Liver (tissue), 9 donors: ENCODE measurements around the gene DNM3. TPM values are rescaled to one million over a fixed set of nuclear protein-coding genes. Genes with fewer than 3 reads are reported as not detected.

Source experiments
- DNase-seq: peaks from one replicate; pipeline ENCODE4 v3.0.0-alpha.2; 2017; ENCODE audit warnings: low spot score
- H3K27ac ChIP-seq, 2 donors: one replicate each; pipeline ENCODE4 v1.7.0; 2013; ENCODE audit warnings: inconsistent platforms in 2 of 2, low read length in 2 of 2, control low read depth in 1 of 2, low read depth in 1 of 2, mild to moderate bottlenecking in 1 of 2
- H3K27me3 ChIP-seq, 4 donors: one replicate each; pipeline versions ENCODE4 v1.6.1 to v1.7.0; 2013; ENCODE audit warnings: low read length in 3 of 4, inconsistent platforms in 1 of 4, mild to moderate bottlenecking in 1 of 4, moderate library complexity in 1 of 4; ENCODE audit not compliant: control insufficient read depth in 4 of 4, insufficient read depth in 4 of 4
- H3K36me3 ChIP-seq, 4 donors: one replicate each; pipeline versions ENCODE4 v1.6.1 to v1.7.0; 2013; ENCODE audit warnings: low read length in 3 of 4, mild to moderate bottlenecking in 3 of 4, low read depth in 1 of 4, moderate library complexity in 1 of 4; ENCODE audit not compliant: control insufficient read depth in 4 of 4, insufficient read depth in 3 of 4
- H3K4me1 ChIP-seq, 4 donors: one replicate each; pipeline versions ENCODE4 v1.6.1 to v1.7.0; 2013; ENCODE audit warnings: low read length in 3 of 4, mild to moderate bottlenecking in 3 of 4, moderate library complexity in 1 of 4; ENCODE audit not compliant: control insufficient read depth in 4 of 4, insufficient read depth in 4 of 4
- H3K4me3 ChIP-seq, 3 donors: one replicate each; pipeline versions ENCODE4 v1.6.1 to v1.7.0; 2013; ENCODE audit warnings: low read length in 3 of 3, control low read depth in 1 of 3, low read depth in 1 of 3, mild to moderate bottlenecking in 1 of 3
- H3K9ac ChIP-seq, 2 donors: one replicate each; pipeline ENCODE4 v1.7.0; 2013; ENCODE audit warnings: low read length in 2 of 2, mild to moderate bottlenecking in 2 of 2, moderate library complexity in 2 of 2, control low read depth in 1 of 2, low read depth in 1 of 2
- H3K9me3 ChIP-seq, 4 donors: one replicate each; pipeline versions ENCODE4 v1.6.1 to v1.7.0; 2013; ENCODE audit warnings: low read length in 3 of 4; ENCODE audit not compliant: control insufficient read depth in 4 of 4
- EGR1 ChIP-seq, 2 donors: IDR thresholded peaks; 2 replicates each; pipeline ENCODE4 v1.6.1; 2016 to 2018; ENCODE audit warnings: antibody characterized with exemption in 2 of 2, low read depth in 2 of 2
- FOXA1 ChIP-seq: IDR thresholded peaks from 2 replicates; pipeline ENCODE4 v1.6.1; 2016; ENCODE audit warnings: antibody characterized with exemption
- FOXA2 ChIP-seq: IDR thresholded peaks from 2 replicates; pipeline ENCODE4 v1.6.1; 2016; ENCODE audit warnings: antibody characterized with exemption
- GABPA ChIP-seq, 2 donors: IDR thresholded peaks in 1 of 2; conservative IDR thresholded peaks in 1 of 2; 2 replicates each; pipeline ENCODE4 v1.6.1; 2016; ENCODE audit warnings: antibody characterized with exemption in 2 of 2, mild to moderate bottlenecking in 1 of 2, moderate library complexity in 1 of 2
- HNF4A ChIP-seq, 2 donors: conservative IDR thresholded peaks; 2 replicates each; pipeline ENCODE4 v1.6.1; 2016; ENCODE audit warnings: antibody characterized with exemption in 2 of 2, mild to moderate bottlenecking in 2 of 2
- HNF4G ChIP-seq: IDR thresholded peaks from 2 replicates; pipeline ENCODE4 v1.6.1; 2016; ENCODE audit warnings: antibody characterized with exemption
- JUND ChIP-seq, 2 donors: IDR thresholded peaks; 2 replicates each; pipeline ENCODE4 v1.6.1; 2016; ENCODE audit warnings: antibody characterized with exemption in 2 of 2
- NR2F2 ChIP-seq: IDR thresholded peaks from 2 replicates; pipeline ENCODE4 v1.6.1; 2016; ENCODE audit warnings: antibody characterized with exemption
- RAD21 ChIP-seq, 2 donors: IDR thresholded peaks; 2 replicates each; pipeline ENCODE4 v1.6.1; 2016; ENCODE audit warnings: antibody characterized with exemption in 2 of 2, mild to moderate bottlenecking in 2 of 2
- RXRA ChIP-seq, 2 donors: IDR thresholded peaks; 2 replicates each; pipeline ENCODE4 v1.6.1; 2017 to 2018; ENCODE audit warnings: antibody characterized with exemption in 2 of 2, mild to moderate bottlenecking in 1 of 2
- SP1 ChIP-seq: IDR thresholded peaks from 2 replicates; pipeline ENCODE4 v1.6.1; 2018; ENCODE audit warnings: antibody characterized with exemption, mild to moderate bottlenecking
- TAF1 ChIP-seq: conservative IDR thresholded peaks from 2 replicates; pipeline ENCODE4 v1.6.1; 2016; ENCODE audit warnings: antibody characterized with exemption, mild to moderate bottlenecking
- YY1 ChIP-seq: IDR thresholded peaks from 2 replicates; pipeline ENCODE4 v1.6.1; 2016; ENCODE audit warnings: antibody characterized with exemption, mild to moderate bottlenecking
- WGBS: extraction: QIAGEN DNeasy Blood & Tissue Kit; methylation state at CpG from one replicate; pipeline ENCODE4 v1.1.7; 2013; 5-methylcytosine and 5-hydroxymethylcytosine counted together
- polyA plus RNA-seq, 2 donors: library from polyadenylated mRNA; stranded (reverse) in 1 of 2; unstranded in 1 of 2; fragments of 200-250 nt in 1 of 2; fragments of >200 nt in 1 of 2; fragmentation: Nextera tagmentation in 1 of 2; extraction: Ambion mirVana in 1 of 2; gene quantifications; one replicate each; pipeline versions ENCODE4 v1.2.1 to v1.2.3, GENCODE V29; 2013 to 2015
- total RNA-seq, 2 donors: library from RNA; depleted of rRNA; stranded (reverse); fragments of >200 nt; gene quantifications; one replicate each; pipeline ENCODE4 v1.2.3, GENCODE V29; 2014
- TF ChIP-seq, protein P1 (sequence below): IDR thresholded peaks from 2 replicates; pipeline ENCODE4 v1.6.1; 2016; ENCODE audit warnings: antibody characterized with exemption
- TF ChIP-seq, protein P2 (sequence below): IDR thresholded peaks from 2 replicates; pipeline ENCODE4 v1.6.1; 2016; ENCODE audit warnings: antibody characterized with exemption
- TF ChIP-seq, protein P3 (sequence below): IDR thresholded peaks from 2 replicates; pipeline ENCODE4 v1.6.1; 2016; ENCODE audit warnings: antibody characterized with exemption, mild to moderate bottlenecking
- TF ChIP-seq, protein P4 (sequence below): IDR thresholded peaks from 2 replicates; pipeline ENCODE4 v1.6.1; 2016; ENCODE audit warnings: antibody characterized with exemption
- TF ChIP-seq, protein P5 (sequence below): fragments of 150-350 bp; IDR thresholded peaks from 2 replicates; pipeline ENCODE4 v1.5.1; 2017; ENCODE audit warnings: improper control_type of control experiment, low read depth, low read length; ENCODE audit not compliant: missing input control
- donor health status: healthy.
- donor health status: healthy.
- donor health status: healthy.
- donor health status: healthy.
- donor health status: healthy.

DNM3 gene
- total and polyA plus RNA-seq, 4 donors, result 0.08 to 3.2 (median 1.0) TPM

DNA sequence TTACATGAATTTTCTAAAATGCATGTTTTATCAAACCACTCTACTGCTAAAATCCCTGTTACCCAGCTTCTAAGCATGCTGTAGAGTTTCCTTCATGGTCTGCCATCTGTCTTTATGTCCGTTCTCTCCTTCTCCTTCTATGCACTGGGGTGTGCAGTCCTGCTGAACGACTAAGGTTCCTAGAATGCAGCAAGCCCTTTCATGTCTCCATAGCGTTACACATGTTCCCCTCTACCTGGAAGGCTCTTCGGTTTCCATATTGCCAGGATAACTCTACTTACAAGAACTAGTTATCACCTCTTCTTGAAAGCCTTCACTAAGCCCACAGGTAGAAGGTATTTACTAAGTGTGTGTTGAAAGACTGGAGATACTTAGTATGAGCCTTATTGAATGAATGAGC lies 22.2 kb downstream of the DNM3 start:
- WGBS, result 91% methylated on average over 4 of the region's 4 CpGs

DNA sequence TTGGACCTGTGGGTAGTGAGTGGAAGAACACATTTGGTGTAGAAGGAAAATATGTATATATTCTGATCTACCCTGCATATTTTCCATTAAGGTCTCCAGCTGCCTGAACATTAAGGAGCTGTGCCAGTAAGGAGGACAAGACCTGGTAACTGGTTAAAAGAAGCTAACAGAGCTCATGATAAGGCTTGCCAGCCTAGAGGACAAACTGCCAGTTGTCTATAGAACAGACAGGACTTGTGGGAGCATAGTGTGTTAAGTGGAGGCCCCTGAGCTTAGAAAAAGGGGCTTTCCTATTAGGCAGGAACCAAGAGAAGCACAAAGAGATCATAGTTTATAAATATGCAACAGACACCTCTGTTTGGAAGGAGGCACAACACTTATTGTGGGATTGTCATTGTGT lies 23.0 kb downstream of the DNM3 start:
- Histone ChIP-seq H3K4me3 (no peak overlapping the region), H3K9ac (no peak overlapping the region), H3K27me3 (no peaks in the 10 kb centered on the region), H3K27ac (no peak overlapping the region), H3K9me3 (no peaks in the 10 kb centered on the region), H3K36me3 (no peaks in the 10 kb centered on the region), H3K4me1 (no peaks in the 10 kb centered on the region)
- no peak for DNase-seq
- TF ChIP-seq RXRA (IDR thresholded peaks at IDR 0.05) (no peak), HNF4A (conservative IDR thresholded peaks at IDR 0.05) (no peak), NR2F2 (no peak), TAF1 (no peak), GABPA (IDR thresholded peaks at IDR 0.05 in 1 of 2, conservative IDR thresholded peaks at IDR 0.05 in 1 of 2) (no peak), FOXA2 (no peak), RAD21 (IDR thresholded peaks at IDR 0.05) (no peak)
- TF ChIP-seq, protein P1, sequence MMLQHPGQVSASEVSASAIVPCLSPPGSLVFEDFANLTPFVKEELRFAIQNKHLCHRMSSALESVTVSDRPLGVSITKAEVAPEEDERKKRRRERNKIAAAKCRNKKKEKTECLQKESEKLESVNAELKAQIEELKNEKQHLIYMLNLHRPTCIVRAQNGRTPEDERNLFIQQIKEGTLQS, result no peak
- TF ChIP-seq, protein P2, sequence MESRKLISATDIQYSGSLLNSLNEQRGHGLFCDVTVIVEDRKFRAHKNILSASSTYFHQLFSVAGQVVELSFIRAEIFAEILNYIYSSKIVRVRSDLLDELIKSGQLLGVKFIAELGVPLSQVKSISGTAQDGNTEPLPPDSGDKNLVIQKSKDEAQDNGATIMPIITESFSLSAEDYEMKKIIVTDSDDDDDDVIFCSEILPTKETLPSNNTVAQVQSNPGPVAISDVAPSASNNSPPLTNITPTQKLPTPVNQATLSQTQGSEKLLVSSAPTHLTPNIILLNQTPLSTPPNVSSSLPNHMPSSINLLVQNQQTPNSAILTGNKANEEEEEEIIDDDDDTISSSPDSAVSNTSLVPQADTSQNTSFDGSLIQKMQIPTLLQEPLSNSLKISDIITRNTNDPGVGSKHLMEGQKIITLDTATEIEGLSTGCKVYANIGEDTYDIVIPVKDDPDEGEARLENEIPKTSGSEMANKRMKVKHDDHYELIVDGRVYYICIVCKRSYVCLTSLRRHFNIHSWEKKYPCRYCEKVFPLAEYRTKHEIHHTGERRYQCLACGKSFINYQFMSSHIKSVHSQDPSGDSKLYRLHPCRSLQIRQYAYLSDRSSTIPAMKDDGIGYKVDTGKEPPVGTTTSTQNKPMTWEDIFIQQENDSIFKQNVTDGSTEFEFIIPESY, result no peak

More for the DNA sequence above, 22.2 kb downstream of the DNM3 start:
- no peaks in the 10 kb centered on the region for H3K4me1 ChIP-seq
- H3K9me3 ChIP-seq, result no peaks in the 10 kb centered on the region
- DNase-seq, result no peak
- H3K4me3 ChIP-seq, result no peak overlapping the region
- no peaks in the 10 kb centered on the region for H3K36me3 ChIP-seq
- H3K27me3 ChIP-seq, result no peaks in the 10 kb centered on the region
- H3K27ac ChIP-seq, result no peak overlapping the region
- no peak overlapping the region for H3K9ac ChIP-seq
- no peak for TF ChIP-seq FOXA2
- TF ChIP-seq, protein P3, sequence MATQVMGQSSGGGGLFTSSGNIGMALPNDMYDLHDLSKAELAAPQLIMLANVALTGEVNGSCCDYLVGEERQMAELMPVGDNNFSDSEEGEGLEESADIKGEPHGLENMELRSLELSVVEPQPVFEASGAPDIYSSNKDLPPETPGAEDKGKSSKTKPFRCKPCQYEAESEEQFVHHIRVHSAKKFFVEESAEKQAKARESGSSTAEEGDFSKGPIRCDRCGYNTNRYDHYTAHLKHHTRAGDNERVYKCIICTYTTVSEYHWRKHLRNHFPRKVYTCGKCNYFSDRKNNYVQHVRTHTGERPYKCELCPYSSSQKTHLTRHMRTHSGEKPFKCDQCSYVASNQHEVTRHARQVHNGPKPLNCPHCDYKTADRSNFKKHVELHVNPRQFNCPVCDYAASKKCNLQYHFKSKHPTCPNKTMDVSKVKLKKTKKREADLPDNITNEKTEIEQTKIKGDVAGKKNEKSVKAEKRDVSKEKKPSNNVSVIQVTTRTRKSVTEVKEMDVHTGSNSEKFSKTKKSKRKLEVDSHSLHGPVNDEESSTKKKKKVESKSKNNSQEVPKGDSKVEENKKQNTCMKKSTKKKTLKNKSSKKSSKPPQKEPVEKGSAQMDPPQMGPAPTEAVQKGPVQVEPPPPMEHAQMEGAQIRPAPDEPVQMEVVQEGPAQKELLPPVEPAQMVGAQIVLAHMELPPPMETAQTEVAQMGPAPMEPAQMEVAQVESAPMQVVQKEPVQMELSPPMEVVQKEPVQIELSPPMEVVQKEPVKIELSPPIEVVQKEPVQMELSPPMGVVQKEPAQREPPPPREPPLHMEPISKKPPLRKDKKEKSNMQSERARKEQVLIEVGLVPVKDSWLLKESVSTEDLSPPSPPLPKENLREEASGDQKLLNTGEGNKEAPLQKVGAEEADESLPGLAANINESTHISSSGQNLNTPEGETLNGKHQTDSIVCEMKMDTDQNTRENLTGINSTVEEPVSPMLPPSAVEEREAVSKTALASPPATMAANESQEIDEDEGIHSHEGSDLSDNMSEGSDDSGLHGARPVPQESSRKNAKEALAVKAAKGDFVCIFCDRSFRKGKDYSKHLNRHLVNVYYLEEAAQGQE, result no peak
- TF ChIP-seq FOXA1, result no peak
- no peak for TF ChIP-seq HNF4A (conservative IDR thresholded peaks at IDR 0.05)
- TF ChIP-seq JUND (IDR thresholded peaks at IDR 0.05), result no peak
- TF ChIP-seq SP1, result no peak
- TF ChIP-seq, protein P4, sequence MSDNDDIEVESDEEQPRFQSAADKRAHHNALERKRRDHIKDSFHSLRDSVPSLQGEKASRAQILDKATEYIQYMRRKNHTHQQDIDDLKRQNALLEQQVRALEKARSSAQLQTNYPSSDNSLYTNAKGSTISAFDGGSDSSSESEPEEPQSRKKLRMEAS, result no peak
- TF ChIP-seq, protein P1, result no peak
- no peak for TF ChIP-seq RXRA (IDR thresholded peaks at IDR 0.05)
- no peak for TF ChIP-seq GABPA (IDR thresholded peaks at IDR 0.05 in 1 of 2, conservative IDR thresholded peaks at IDR 0.05 in 1 of 2)
- no peak for TF ChIP-seq NR2F2
- no peak for TF ChIP-seq EGR1 (IDR thresholded peaks at IDR 0.05; ENCODE audit: low read depth in 2 of 2)
- TF ChIP-seq, protein P5, sequence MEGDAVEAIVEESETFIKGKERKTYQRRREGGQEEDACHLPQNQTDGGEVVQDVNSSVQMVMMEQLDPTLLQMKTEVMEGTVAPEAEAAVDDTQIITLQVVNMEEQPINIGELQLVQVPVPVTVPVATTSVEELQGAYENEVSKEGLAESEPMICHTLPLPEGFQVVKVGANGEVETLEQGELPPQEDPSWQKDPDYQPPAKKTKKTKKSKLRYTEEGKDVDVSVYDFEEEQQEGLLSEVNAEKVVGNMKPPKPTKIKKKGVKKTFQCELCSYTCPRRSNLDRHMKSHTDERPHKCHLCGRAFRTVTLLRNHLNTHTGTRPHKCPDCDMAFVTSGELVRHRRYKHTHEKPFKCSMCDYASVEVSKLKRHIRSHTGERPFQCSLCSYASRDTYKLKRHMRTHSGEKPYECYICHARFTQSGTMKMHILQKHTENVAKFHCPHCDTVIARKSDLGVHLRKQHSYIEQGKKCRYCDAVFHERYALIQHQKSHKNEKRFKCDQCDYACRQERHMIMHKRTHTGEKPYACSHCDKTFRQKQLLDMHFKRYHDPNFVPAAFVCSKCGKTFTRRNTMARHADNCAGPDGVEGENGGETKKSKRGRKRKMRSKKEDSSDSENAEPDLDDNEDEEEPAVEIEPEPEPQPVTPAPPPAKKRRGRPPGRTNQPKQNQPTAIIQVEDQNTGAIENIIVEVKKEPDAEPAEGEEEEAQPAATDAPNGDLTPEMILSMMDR, result no peak
- no peak for TF ChIP-seq HNF4G
- no peak for TF ChIP-seq YY1
- TF ChIP-seq, protein P2, result no peak
- no peak for TF ChIP-seq RAD21 (IDR thresholded peaks at IDR 0.05)
- no peak for TF ChIP-seq TAF1
